T-helper 1 cell treated with Interleukin-12 subunit alpha and Interleukin-12 subunit beta and Interleukin-4 antibody, amounts not matched to agents 30 ng/mL and 1 ng/mL, for 36 hours (primary cell): ENCODE results near the gene PDE5A. TPM values are rescaled to one million over a fixed set of nuclear protein-coding genes. Genes with fewer than 3 reads are reported as not detected.
"Not testable (repeated sequence)": the region's sequence is repeated elsewhere in the genome, so short reads cannot be mapped to it uniquely, and the experiment has no call there.

Source experiments
- intact Hi-C: fragments of 100-400 bp; cut with micrococcal nuclease; formaldehyde crosslinking; loops from one replicate; pipeline ENCODE4 v1.15.1; 2024
- total RNA-seq: library from RNA; stranded (reverse); gene quantifications from 2 replicates; pipeline ENCODE4 v1.2.3, GENCODE V29; 2022

Gene PDE5A
- total RNA-seq, 1 donor from 2014 or later, result 0.15 TPM

- intact Hi-C loops, result no loop called here
Observed at GRCh38 chr4:119646347-119647071, 17.9 kb upstream of the PDE5A start.

- intact Hi-C loops, result no loop called here
Observed at GRCh38 chr4:119643306-119644042, 14.9 kb upstream of the PDE5A start.

GRCh38 chr4:119641765-119642164, 13.2 kb upstream of the PDE5A start:
- intact Hi-C loops, result no loop called here

- intact Hi-C loops, result no loop called here
Observed at GRCh38 chr4:119638359-119638758, 9.8 kb upstream of the PDE5A start.

GRCh38 chr4:119636851-119637250, 8.2 kb upstream of the PDE5A start:
- intact Hi-C loops, result not testable (repeated sequence)

GRCh38 chr4:119632216-119632615, 3.6 kb upstream of the PDE5A start:
- intact Hi-C loops, result no loop called here

GRCh38 chr4:119629142-119629471, 503 bp upstream of the PDE5A start:
- intact Hi-C loops, result loop anchor here (1.0 to 10.0 kb wide), 10 partner anchors 158 to 1628 kb away; partner anchors contain the start of genes METTL14, NDNF, SEC24D and USP53

- intact Hi-C loops, result loop anchor here (1.0 to 10.0 kb wide), 14 partner anchors 68 to 1629 kb away; partner anchors contain the start of genes METTL14, NDNF, SEC24D and USP53
Observed at GRCh38 chr4:119627267-119628255, 1.0 kb downstream of the PDE5A start.

- intact Hi-C loops, result loop anchor here (1.0 to 10.0 kb wide), 9 partner anchors 68 to 1448 kb away; partner anchors contain the start of genes METTL14, NDNF, SEC24D and USP53
Observed at GRCh38 chr4:119626943-119627266, 1.7 kb downstream of the PDE5A start.

GRCh38 chr4:119626420-119626819, 2.2 kb downstream of the PDE5A start:
- intact Hi-C loops, result loop anchor here (5.0 to 10.0 kb wide), 7 partner anchors 414 to 1448 kb away; partner anchors contain the start of genes METTL14, NDNF, SEC24D and USP53

GRCh38 chr4:119625761-119626160, 2.8 kb downstream of the PDE5A start:
- intact Hi-C loops, result loop anchor here (5.0 to 10.0 kb wide), 7 partner anchors 413 to 1449 kb away; partner anchors contain the start of genes METTL14, NDNF, SEC24D and USP53

GRCh38 chr4:119624356-119624755, 4.2 kb downstream of the PDE5A start:
- intact Hi-C loops, result loop anchor here (10.0 kb wide), 1 partner anchor 1450 kb away; the partner anchor contains the start of gene NDNF

GRCh38 chr4:119623025-119623424, 5.6 kb downstream of the PDE5A start:
- intact Hi-C loops, result loop anchor here (10.0 kb wide), 1 partner anchor 1452 kb away; the partner anchor contains the start of gene NDNF

- intact Hi-C loops, result no loop called here
Observed at GRCh38 chr4:119615068-119615719, 13.4 kb downstream of the PDE5A start.

- intact Hi-C loops, result no loop called here
Observed at GRCh38 chr4:119604266-119604665, 24.3 kb downstream of the PDE5A start.

GRCh38 chr4:119602366-119602765, 26.2 kb downstream of the PDE5A start:
- intact Hi-C loops, result no loop called here

GRCh38 chr4:119598521-119598920, 30.1 kb downstream of the PDE5A start:
- intact Hi-C loops, result no loop called here

- intact Hi-C loops, result no loop called here
Observed at GRCh38 chr4:119597377-119597776, 31.2 kb downstream of the PDE5A start.

GRCh38 chr4:119593698-119594097, 34.9 kb downstream of the PDE5A start:
- intact Hi-C loops, result no loop called here

GRCh38 chr4:119592830-119593229, 35.8 kb downstream of the PDE5A start:
- intact Hi-C loops, result no loop called here
